ENCODE measurements around the gene MLC1. TPM values are rescaled to one million over a fixed set of nuclear protein-coding genes. Genes with fewer than 3 reads are reported as not detected.
A peak's percentile ranks its signal among the peaks of the same experiment; 100 is the strongest.

Gene MLC1
- total RNA-seq, 4 donors from 2014 or later: 0.49 to 3.4 (median 0.70) TPM

GRCh38 chr22:50123119-50123518, 37.9 kb upstream of the MLC1 start:
- Histone ChIP-seq H3K27me3 (no peaks in the 10 kb centered on the region), H3K36me3 (no peaks in the 10 kb centered on the region), H3K4me1 (no peaks in the 10 kb centered on the region), H3K27ac (no peak overlapping the region), H3K4me3 (no peak overlapping the region), H3K9me3 (peaks cover 5% of the 10 kb centered on the region)
- TF ChIP-seq POLR2A (IDR thresholded peaks at IDR 0.05) (no peak), EP300 (IDR thresholded peaks at IDR 0.05) (no peak), CTCF (IDR thresholded peaks at IDR 0.05) (no peak), POLR2AphosphoS5 (IDR thresholded peaks at IDR 0.05) (no peak)
- peak in 1 of 2 donors; percentile 7 for DNase-seq (ENCODE audit: low spot score in 2 of 2)
- 94% methylated on average over 4 of the region's 4 CpGs for WGBS

GRCh38 chr22:50121202-50121740, 36.0 kb upstream of the MLC1 start:
- no peak overlapping the region for H3K27ac ChIP-seq
- H3K4me3 ChIP-seq: no peak overlapping the region
- H3K4me1 ChIP-seq: no peaks in the 10 kb centered on the region
- TF ChIP-seq EP300 (IDR thresholded peaks at IDR 0.05) (no peak), POLR2A (IDR thresholded peaks at IDR 0.05) (no peak), POLR2AphosphoS5 (IDR thresholded peaks at IDR 0.05) (no peak), CTCF (IDR thresholded peaks at IDR 0.05) (no peak)
- DNase-seq (ENCODE audit: low spot score in 2 of 2): peak in 1 of 2 donors; percentile 47
- no peaks in the 10 kb centered on the region for H3K36me3 ChIP-seq
- H3K9me3 ChIP-seq: peaks cover 5% of the 10 kb centered on the region
- no peaks in the 10 kb centered on the region for H3K27me3 ChIP-seq
- 77% methylated on average over 11 of the region's 11 CpGs for WGBS

- Histone ChIP-seq H3K4me3 (no peak overlapping the region), H3K36me3 (no peaks in the 10 kb centered on the region), H3K9me3 (peaks cover 5% of the 10 kb centered on the region), H3K4me1 (no peaks in the 10 kb centered on the region), H3K27me3 (no peaks in the 10 kb centered on the region), H3K27ac (no peak overlapping the region)
- WGBS: 52% methylated on average over 6 of the region's 6 CpGs
- peak in 1 of 2 donors; percentile 53 for DNase-seq (ENCODE audit: low spot score in 2 of 2)
- TF ChIP-seq POLR2AphosphoS5 (IDR thresholded peaks at IDR 0.05) (no peak), EP300 (IDR thresholded peaks at IDR 0.05) (no peak), POLR2A (IDR thresholded peaks at IDR 0.05) (no peak), CTCF (IDR thresholded peaks at IDR 0.05) (no peak)
These were observed 34.6 kb upstream of the MLC1 start for GRCh38 chr22:50119768-50120251.

GRCh38 chr22:50119169-50119767, 34.0 kb upstream of the MLC1 start:
- WGBS: 75% methylated on average over 14 of the region's 14 CpGs
- Histone ChIP-seq H3K36me3 (no peaks in the 10 kb centered on the region), H3K4me1 (no peaks in the 10 kb centered on the region), H3K27me3 (no peaks in the 10 kb centered on the region), H3K4me3 (no peak overlapping the region), H3K9me3 (peaks cover 2% of the 10 kb centered on the region), H3K27ac (no peak overlapping the region)
- DNase-seq (ENCODE audit: low spot score in 2 of 2): peak in 1 of 2 donors; percentile 60
- TF ChIP-seq POLR2A (IDR thresholded peaks at IDR 0.05): no peak
- TF ChIP-seq CTCF (IDR thresholded peaks at IDR 0.05): no peak
- no peak for TF ChIP-seq EP300 (IDR thresholded peaks at IDR 0.05)
- TF ChIP-seq POLR2AphosphoS5 (IDR thresholded peaks at IDR 0.05): no peak

GRCh38 chr22:50118557-50119168, 33.4 kb upstream of the MLC1 start:
- H3K27ac ChIP-seq: no peak overlapping the region
- peak in 1 of 2 donors; percentile 58 for DNase-seq (ENCODE audit: low spot score in 2 of 2)

More at GRCh38 chr22:50118557-50119168, 33.4 kb upstream of the MLC1 start:
- Histone ChIP-seq H3K4me1 (no peaks in the 10 kb centered on the region), H3K36me3 (no peaks in the 10 kb centered on the region), H3K27me3 (no peaks in the 10 kb centered on the region), H3K4me3 (no peak overlapping the region), H3K9me3 (no peaks in the 10 kb centered on the region)
- WGBS: 31% methylated on average over 10 of the region's 10 CpGs
- TF ChIP-seq CTCF (IDR thresholded peaks at IDR 0.05): no peak
- TF ChIP-seq POLR2AphosphoS5 (IDR thresholded peaks at IDR 0.05): no peak
- TF ChIP-seq POLR2A (IDR thresholded peaks at IDR 0.05): no peak
- no peak for TF ChIP-seq EP300 (IDR thresholded peaks at IDR 0.05)
